ENCODE data around the gene COL20A1.

- TF ChIP-seq CTCF (IDR thresholded peaks at IDR 0.05) (no peak), POLR2A (IDR thresholded peaks at IDR 0.05) (no peak)
Measured at GRCh38 chr20:63276956-63277355, 16.0 kb upstream of the COL20A1 start.
